PFSK-1 (cell line): ENCODE results near the gene INKA1.

Experiments
- FOXP2 ChIP-seq: optimal IDR thresholded peaks from 2 replicates; pipeline ENCODE3; 2011; ENCODE audit warnings: borderline replicate concordance, control low read depth, inconsistent platforms; ENCODE audit not compliant: insufficient read depth; ENCODE audit errors: extremely low read length, extremely low read depth
- POLR2AphosphoS5 ChIP-seq: IDR thresholded peaks from 2 replicates; pipeline ENCODE4 v1.6.1; 2012; ENCODE audit warnings: low read depth, mild to moderate bottlenecking, control low read depth, low read length, moderate library complexity
- SIN3A ChIP-seq: IDR thresholded peaks from 2 replicates; pipeline ENCODE4 v1.6.1; 2012; ENCODE audit warnings: mild to moderate bottlenecking, low read length, moderate library complexity, borderline replicate concordance; ENCODE audit not compliant: insufficient read depth
- TAF1 ChIP-seq: IDR thresholded peaks from 2 replicates; pipeline ENCODE4 v1.6.1; 2012; ENCODE audit warnings: low read length, control low read depth, borderline replicate concordance; ENCODE audit not compliant: insufficient read depth
- TF ChIP-seq, protein P1 (sequence below), 2 experiments: IDR thresholded peaks; 2 replicates each; pipeline versions ENCODE4 v1.6.1 to v1.8.0; 2011 to 2012; ENCODE audit warnings: low read depth in 2 of 2, low read length in 2 of 2, control low read depth in 1 of 2, inconsistent platforms in 1 of 2, mild to moderate bottlenecking in 1 of 2, moderate library complexity in 1 of 2; ENCODE audit not compliant: insufficient read depth in 1 of 2

DNA sequence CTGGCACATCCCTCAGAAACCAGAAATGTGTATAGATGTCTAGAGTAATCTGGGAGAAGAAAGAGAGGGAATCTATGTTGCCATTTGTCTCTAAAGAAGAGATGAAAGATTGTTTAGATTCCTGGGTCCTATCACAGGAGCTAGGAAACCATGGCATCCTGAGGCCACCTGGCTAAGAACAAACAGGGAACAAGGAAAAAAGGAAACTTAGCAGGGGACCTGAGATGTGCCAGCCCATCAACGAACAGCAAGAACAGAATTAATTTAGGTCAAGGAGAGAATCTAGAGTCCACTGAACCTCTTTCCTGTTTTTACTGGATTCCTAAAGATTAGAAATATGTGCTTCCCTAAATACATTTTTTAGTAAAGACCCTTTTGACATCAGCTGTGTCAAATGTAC lies 47.0 kb upstream of the INKA1 start:
- no peak for TF ChIP-seq TAF1
- TF ChIP-seq, protein P1, sequence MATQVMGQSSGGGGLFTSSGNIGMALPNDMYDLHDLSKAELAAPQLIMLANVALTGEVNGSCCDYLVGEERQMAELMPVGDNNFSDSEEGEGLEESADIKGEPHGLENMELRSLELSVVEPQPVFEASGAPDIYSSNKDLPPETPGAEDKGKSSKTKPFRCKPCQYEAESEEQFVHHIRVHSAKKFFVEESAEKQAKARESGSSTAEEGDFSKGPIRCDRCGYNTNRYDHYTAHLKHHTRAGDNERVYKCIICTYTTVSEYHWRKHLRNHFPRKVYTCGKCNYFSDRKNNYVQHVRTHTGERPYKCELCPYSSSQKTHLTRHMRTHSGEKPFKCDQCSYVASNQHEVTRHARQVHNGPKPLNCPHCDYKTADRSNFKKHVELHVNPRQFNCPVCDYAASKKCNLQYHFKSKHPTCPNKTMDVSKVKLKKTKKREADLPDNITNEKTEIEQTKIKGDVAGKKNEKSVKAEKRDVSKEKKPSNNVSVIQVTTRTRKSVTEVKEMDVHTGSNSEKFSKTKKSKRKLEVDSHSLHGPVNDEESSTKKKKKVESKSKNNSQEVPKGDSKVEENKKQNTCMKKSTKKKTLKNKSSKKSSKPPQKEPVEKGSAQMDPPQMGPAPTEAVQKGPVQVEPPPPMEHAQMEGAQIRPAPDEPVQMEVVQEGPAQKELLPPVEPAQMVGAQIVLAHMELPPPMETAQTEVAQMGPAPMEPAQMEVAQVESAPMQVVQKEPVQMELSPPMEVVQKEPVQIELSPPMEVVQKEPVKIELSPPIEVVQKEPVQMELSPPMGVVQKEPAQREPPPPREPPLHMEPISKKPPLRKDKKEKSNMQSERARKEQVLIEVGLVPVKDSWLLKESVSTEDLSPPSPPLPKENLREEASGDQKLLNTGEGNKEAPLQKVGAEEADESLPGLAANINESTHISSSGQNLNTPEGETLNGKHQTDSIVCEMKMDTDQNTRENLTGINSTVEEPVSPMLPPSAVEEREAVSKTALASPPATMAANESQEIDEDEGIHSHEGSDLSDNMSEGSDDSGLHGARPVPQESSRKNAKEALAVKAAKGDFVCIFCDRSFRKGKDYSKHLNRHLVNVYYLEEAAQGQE (IDR thresholded peaks at IDR 0.05; ENCODE audit: insufficient read depth in 1 of 2, low read depth in 2 of 2, low read length in 2 of 2): no peak
- TF ChIP-seq POLR2AphosphoS5: no peak
- TF ChIP-seq SIN3A: no peak
- TF ChIP-seq FOXP2: no peak
